Prostate gland (tissue), 2 donors: ENCODE data around the gene FCN2. TPM values are rescaled to one million over a fixed set of nuclear protein-coding genes. Genes with fewer than 3 reads are reported as not detected.

Source experiments
- DNase-seq: peaks from one replicate; pipeline ENCODE4 v3.0.0-alpha.2; 2019; ENCODE audit warnings: low spot score
- H3K27ac ChIP-seq, 2 donors: fragments of 200-600 bp; sonication (generic); 2 replicates each; pipeline ENCODE4 v1.5.1; 2017 to 2019
- H3K27me3 ChIP-seq: fragments of 200-600 bp; sonication (generic); replicated peaks from 2 replicates; pipeline ENCODE4 v1.5.1; 2019; ENCODE audit not compliant: insufficient read depth
- H3K36me3 ChIP-seq, 2 donors: fragments of 200-600 bp; sonication (generic); 1 replicate in 1 of 2; 2 replicates in 1 of 2; pipeline versions ENCODE4 v1.5.1 to v1.8.1; 2017 to 2019
- H3K4me1 ChIP-seq: fragments of 200-600 bp; sonication (generic); replicated peaks from 2 replicates; pipeline ENCODE4 v1.5.1; 2019
- H3K4me3 ChIP-seq, 2 donors: fragments of 200-600 bp; sonication (generic); 2 replicates each; pipeline ENCODE4 v1.5.1; 2017 to 2019
- H3K9me3 ChIP-seq: fragments of 200-600 bp; sonication (generic); 2 replicates; pipeline ENCODE4 v1.5.1; 2017
- POLR2A ChIP-seq: fragments of 450-650 bp; IDR thresholded peaks from one replicate; pipeline ENCODE4 v1.6.1; 2016; ENCODE audit warnings: antibody characterized with exemption, mild to moderate bottlenecking
- POLR2AphosphoS5 ChIP-seq: sonication (generic); formaldehyde crosslinking; IDR thresholded peaks from one replicate; pipeline ENCODE4 v1.6.1; 2017; ENCODE audit warnings: antibody characterized with exemption
- WGBS: methylation state at CpG from one replicate; pipeline ENCODE4 v1.1.5; 2018; 5-methylcytosine and 5-hydroxymethylcytosine counted together
- intact Hi-C: fragments of 100-400 bp; cut with DNase I; formaldehyde crosslinking; loops from one replicate; pipeline ENCODE4 v1.14.2; 2022
- total RNA-seq, 2 donors: library from RNA; depleted of rRNA; stranded (reverse); fragments of >200 nt; gene quantifications; one replicate each; pipeline ENCODE4 v1.1.0, GENCODE V29; 2016
- TF ChIP-seq, protein P1 (sequence below), 4 experiments: fragments of 200-600 bp in 2 of 4; fragments of 450-650 bp in 2 of 4; sonication (generic) in 2 of 4; IDR thresholded peaks; 1 replicate in 3 of 4; 2 replicates in 1 of 4; pipeline ENCODE4 v1.5.1; 2016 to 2019; ENCODE audit warnings: antibody characterized with exemption in 4 of 4, mild to moderate bottlenecking in 2 of 4, moderate library complexity in 2 of 4

FCN2 gene
- total RNA-seq, 2 donors from 2014 or later, result 2.4 TPM; not detected in 1

DNA sequence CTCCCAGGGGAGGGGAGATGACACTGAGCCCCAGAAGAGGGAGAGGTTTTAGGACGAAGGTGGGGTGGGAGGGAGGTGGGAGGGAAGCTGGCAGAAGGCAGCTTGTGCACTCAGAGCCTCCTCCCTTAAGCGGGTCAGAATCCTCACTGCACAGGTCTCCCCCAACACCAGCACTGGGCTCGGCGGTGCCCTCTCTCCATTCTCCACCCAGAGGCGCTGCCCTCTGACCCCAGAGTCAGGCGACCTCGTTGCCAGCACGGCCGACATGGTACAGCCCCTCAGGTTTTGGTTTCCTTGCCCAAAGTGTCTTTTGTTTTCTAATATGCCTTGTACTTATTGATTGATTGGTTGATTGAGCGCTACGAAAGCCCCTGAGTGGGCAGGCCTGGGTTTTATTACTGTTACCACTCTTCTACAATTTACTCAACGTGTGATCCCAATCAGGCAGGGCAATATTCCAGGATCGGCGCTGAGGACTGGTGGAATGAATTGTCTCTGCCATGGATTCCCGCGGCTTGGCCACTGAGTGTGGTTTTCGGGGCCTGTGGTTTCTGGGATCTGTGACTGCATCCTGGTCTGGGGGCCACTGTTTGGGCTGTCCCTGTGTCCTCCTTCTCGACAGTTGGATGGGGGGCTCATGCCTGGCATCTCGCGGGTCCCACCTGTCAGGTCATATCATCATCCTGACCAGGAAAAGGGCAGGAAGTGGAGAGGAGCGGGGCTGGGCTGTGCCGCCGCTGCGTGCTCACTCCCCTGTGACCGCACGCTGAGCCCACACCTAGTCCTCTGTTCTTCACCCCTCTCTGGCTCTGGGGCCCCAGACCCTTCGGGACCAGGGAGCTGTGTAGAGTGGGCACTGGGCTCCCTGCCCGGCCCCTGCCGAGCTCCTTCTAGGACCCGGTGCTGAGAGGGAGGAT, 9.6 kb upstream of the FCN2 start:
- WGBS, result 68% methylated on average over 30 of the region's 30 CpGs
- Histone ChIP-seq H3K27ac (no peak overlapping the region), H3K9me3 (no peaks in the 10 kb centered on the region), H3K4me1 (no peaks in the 10 kb centered on the region), H3K27me3 (no peaks in the 10 kb centered on the region), H3K4me3 (no peak overlapping the region), H3K36me3 (no peaks in the 10 kb centered on the region)
- no peak for DNase-seq
- intact Hi-C loops, result no loop called here
- TF ChIP-seq POLR2AphosphoS5, result no peak
- no peak for TF ChIP-seq POLR2A
- TF ChIP-seq, protein P1, sequence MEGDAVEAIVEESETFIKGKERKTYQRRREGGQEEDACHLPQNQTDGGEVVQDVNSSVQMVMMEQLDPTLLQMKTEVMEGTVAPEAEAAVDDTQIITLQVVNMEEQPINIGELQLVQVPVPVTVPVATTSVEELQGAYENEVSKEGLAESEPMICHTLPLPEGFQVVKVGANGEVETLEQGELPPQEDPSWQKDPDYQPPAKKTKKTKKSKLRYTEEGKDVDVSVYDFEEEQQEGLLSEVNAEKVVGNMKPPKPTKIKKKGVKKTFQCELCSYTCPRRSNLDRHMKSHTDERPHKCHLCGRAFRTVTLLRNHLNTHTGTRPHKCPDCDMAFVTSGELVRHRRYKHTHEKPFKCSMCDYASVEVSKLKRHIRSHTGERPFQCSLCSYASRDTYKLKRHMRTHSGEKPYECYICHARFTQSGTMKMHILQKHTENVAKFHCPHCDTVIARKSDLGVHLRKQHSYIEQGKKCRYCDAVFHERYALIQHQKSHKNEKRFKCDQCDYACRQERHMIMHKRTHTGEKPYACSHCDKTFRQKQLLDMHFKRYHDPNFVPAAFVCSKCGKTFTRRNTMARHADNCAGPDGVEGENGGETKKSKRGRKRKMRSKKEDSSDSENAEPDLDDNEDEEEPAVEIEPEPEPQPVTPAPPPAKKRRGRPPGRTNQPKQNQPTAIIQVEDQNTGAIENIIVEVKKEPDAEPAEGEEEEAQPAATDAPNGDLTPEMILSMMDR (IDR thresholded peaks at IDR 0.05), result no peak

GRCh38 chr9:134871697-134872340, 8.8 kb upstream of the FCN2 start:
- Histone ChIP-seq H3K4me1 (no peaks in the 10 kb centered on the region), H3K27ac (no peak overlapping the region), H3K9me3 (no peaks in the 10 kb centered on the region), H3K4me3 (no peak overlapping the region), H3K27me3 (no peaks in the 10 kb centered on the region), H3K36me3 (no peaks in the 10 kb centered on the region)
- TF ChIP-seq, protein P1 (IDR thresholded peaks at IDR 0.05), result no peak
- TF ChIP-seq POLR2A (no peak), POLR2AphosphoS5 (no peak)
- DNase-seq, result no peak
- WGBS, result 49% methylated on average over 16 of the region's 16 CpGs
- intact Hi-C loops, result no loop called here

DNA sequence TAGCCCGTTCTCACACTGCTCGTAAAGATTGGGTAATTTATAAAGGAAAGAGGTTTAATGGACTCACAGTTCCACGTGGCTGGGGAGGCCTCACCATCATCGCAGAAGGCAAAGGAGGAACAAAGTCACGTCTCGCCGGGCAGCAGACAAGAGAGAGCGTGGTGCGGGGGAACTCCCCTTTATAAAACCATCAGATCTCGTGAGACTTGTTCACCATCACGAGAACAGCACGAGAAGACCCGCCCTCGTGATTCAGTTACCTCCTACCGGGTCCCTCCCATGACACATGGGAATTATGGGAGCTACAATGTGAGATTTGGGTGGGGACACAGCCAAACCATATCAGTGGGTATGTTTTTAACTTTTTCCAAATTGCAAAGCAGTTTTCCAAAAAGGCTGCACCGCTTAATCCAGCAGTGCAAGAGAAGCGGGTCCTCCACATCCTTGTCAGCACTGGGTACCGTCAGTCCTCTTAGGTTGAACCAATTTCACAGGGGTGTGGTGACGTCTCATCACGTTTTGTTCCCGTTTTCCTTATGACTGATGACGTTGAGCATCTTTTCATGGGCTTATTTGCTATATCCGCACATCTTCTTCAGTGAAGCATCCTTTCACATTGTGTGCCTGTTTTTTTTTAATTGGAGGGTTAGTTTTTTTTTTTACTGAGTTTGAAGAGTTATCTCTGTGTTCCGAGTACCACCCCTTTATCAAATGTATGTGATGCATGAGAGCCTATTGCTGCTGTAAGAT, 8.0 kb upstream of the FCN2 start:
- H3K27me3 ChIP-seq, result no peaks in the 10 kb centered on the region
- no peak overlapping the region for H3K4me3 ChIP-seq
- H3K4me1 ChIP-seq, result no peaks in the 10 kb centered on the region
- 78% methylated on average over 24 of the region's 24 CpGs for WGBS
- DNase-seq, result no peak
- H3K36me3 ChIP-seq, result no peaks in the 10 kb centered on the region
- no peaks in the 10 kb centered on the region for H3K9me3 ChIP-seq
- TF ChIP-seq, protein P1 (IDR thresholded peaks at IDR 0.05), result no peak
- TF ChIP-seq POLR2A (no peak), POLR2AphosphoS5 (no peak)
- intact Hi-C loops, result no loop called here
- no peak overlapping the region for H3K27ac ChIP-seq

DNA sequence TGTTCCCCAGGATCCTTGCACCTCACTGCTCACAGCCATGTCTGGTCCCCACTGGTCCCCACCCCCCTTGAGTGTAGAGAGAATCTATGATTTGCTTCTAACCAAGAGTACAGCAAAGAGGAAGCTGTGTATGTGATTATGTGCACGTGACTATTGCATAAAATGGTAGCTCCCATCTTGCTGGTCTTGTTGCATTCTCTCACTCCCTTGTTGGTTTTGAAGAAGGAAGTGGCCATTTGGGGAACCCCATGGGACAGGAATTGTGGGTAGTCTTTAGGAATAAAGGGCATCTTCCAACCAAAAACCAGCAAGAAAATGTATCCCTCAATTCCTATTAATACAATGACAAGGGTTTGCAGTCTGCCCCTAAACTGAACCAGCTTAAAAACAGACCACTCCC, 5.2 kb upstream of the FCN2 start:
- Histone ChIP-seq H3K36me3 (no peaks in the 10 kb centered on the region), H3K9me3 (no peaks in the 10 kb centered on the region), H3K27me3 (no peaks in the 10 kb centered on the region), H3K4me3 (no peak overlapping the region), H3K27ac (no peak overlapping the region), H3K4me1 (no peaks in the 10 kb centered on the region)
- 83% methylated on average over 1 of the region's 1 CpG for WGBS
- intact Hi-C loops, result no loop called here
- TF ChIP-seq POLR2A (no peak), POLR2AphosphoS5 (no peak)
- TF ChIP-seq, protein P1 (IDR thresholded peaks at IDR 0.05), result no peak
- no peak for DNase-seq
